Measurements from ENCODE around the gene TTC1.
"Not testable (repeated sequence)": the region's sequence is repeated elsewhere in the genome, so short reads cannot be mapped to it uniquely, and the experiment has no call there.

The TTC1 gene

GRCh38 chr5:160008877-160009590 is at the start of gene TTC1:
Gene TTC1, plus strand, starts transcription at chr5:160009139. Its CDS starts 1,390 bp downstream, at chr5:160010529.
- DNase-seq: peak; percentile 94

- no peak for DNase-seq
Measured at GRCh38 chr5:159961176-159962160, 47.5 kb upstream of the TTC1 start.

- no peak for DNase-seq
Measured at GRCh38 chr5:159962214-159962613, 46.7 kb upstream of the TTC1 start.

GRCh38 chr5:159963935-159964334 is 45.0 kb upstream of the TTC1 start:
- DNase-seq: no peak

- DNase-seq: peak; percentile 0
Measured at GRCh38 chr5:159965031-159965837, 43.7 kb upstream of the TTC1 start.

GRCh38 chr5:159965838-159966128 is 43.2 kb upstream of the TTC1 start:
- not testable (repeated sequence) for DNase-seq

- DNase-seq: no peak
Measured at GRCh38 chr5:159969966-159970365, 39.0 kb upstream of the TTC1 start.

GRCh38 chr5:159971038-159971437 is 37.9 kb upstream of the TTC1 start:
- no peak for DNase-seq

GRCh38 chr5:159971514-159971913 is 37.4 kb upstream of the TTC1 start:
- no peak for DNase-seq

- peak; percentile 6 for DNase-seq
Measured at GRCh38 chr5:159971931-159972461, 36.9 kb upstream of the TTC1 start.

- no peak for DNase-seq
Measured at GRCh38 chr5:159972538-159973362, 36.2 kb upstream of the TTC1 start.

GRCh38 chr5:159975462-159976019 is 33.4 kb upstream of the TTC1 start:
- no peak for DNase-seq

GRCh38 chr5:159976921-159977320 is 32.0 kb upstream of the TTC1 start:
- DNase-seq: no peak

- no peak for DNase-seq
Measured at GRCh38 chr5:159978358-159978757, 30.6 kb upstream of the TTC1 start.

- DNase-seq: no peak
Measured at GRCh38 chr5:159982421-159983173, 26.3 kb upstream of the TTC1 start.

GRCh38 chr5:159987031-159987674 is 21.8 kb upstream of the TTC1 start:
- peak; percentile 60 for DNase-seq

- DNase-seq: no peak
Measured at GRCh38 chr5:159990506-159990905, 18.4 kb upstream of the TTC1 start.

GRCh38 chr5:159992566-159992965 is 16.4 kb upstream of the TTC1 start:
- DNase-seq: no peak

GRCh38 chr5:159993194-159993593 is 15.7 kb upstream of the TTC1 start:
- DNase-seq: no peak

GRCh38 chr5:159995907-159996306 is 13.0 kb upstream of the TTC1 start:
- no peak for DNase-seq
